ENCODE data around the gene ADGRE3.
"Not testable (repeated sequence)": the region's sequence is repeated elsewhere in the genome, so short reads cannot be mapped to it uniquely, and the experiment has no call there.

The ADGRE3 gene

GRCh38 chr19:14595558-14595957 is 79.1 kb downstream of the ADGRE3 start:
- no peak for DNase-seq

- peak in 1 of 2 experiments; percentile 37 for DNase-seq
Observed at GRCh38 chr19:14589433-14589832, 85.2 kb downstream of the ADGRE3 start.

GRCh38 chr19:14585187-14585586 is 89.5 kb downstream of the ADGRE3 start:
- DNase-seq = peak; percentile 57 to 63

- not testable (repeated sequence) for DNase-seq
Observed at GRCh38 chr19:14584372-14584771, 90.3 kb downstream of the ADGRE3 start.

GRCh38 chr19:14582894-14583340 is 91.7 kb downstream of the ADGRE3 start, which contains the start of gene CLEC17A:
Gene CLEC17A (plus strand): TSS chr19:14583084. CDS start chr19:14583161, 77 bp downstream.
- no peak for DNase-seq

GRCh38 chr19:14580623-14581237 is 93.9 kb downstream of the ADGRE3 start:
- peak; percentile 83 to 90 for DNase-seq

- peak; percentile 21 to 29 for DNase-seq
Observed at GRCh38 chr19:14577885-14578427, 96.7 kb downstream of the ADGRE3 start.

GRCh38 chr19:14577264-14577663 is 97.4 kb downstream of the ADGRE3 start:
- DNase-seq = no peak

- no peak for DNase-seq
Observed at GRCh38 chr19:14576363-14576762, 98.3 kb downstream of the ADGRE3 start.

- no peak for DNase-seq
Observed at GRCh38 chr19:14575428-14575980, 99.1 kb downstream of the ADGRE3 start.

GRCh38 chr19:14571695-14572490 is 102.8 kb downstream of the ADGRE3 start, which contains the start of gene NDUFB7:
Gene NDUFB7 (minus strand): TSS chr19:14572066. CDS start chr19:14572000, 66 bp downstream.
- DNase-seq = peak; percentile 89 to 93

- DNase-seq = no peak
Observed at GRCh38 chr19:14570864-14571527, 103.6 kb downstream of the ADGRE3 start.
